Kidney epithelial cell (primary cell): Measurements from ENCODE around the gene IPCEF1. TPM values are rescaled to one million over a fixed set of nuclear protein-coding genes. Genes with fewer than 3 reads are reported as not detected.
"Not testable (repeated sequence)": the region's sequence is repeated elsewhere in the genome, so short reads cannot be mapped to it uniquely, and the experiment has no call there.

ENCODE experiments used
- DNase-seq: peaks from one replicate; pipeline ENCODE4 v3.0.0-alpha.2; 2010; ENCODE audit warnings: low read depth
- H3K27me3 ChIP-seq: 2 replicates; pipeline ENCODE4 v1.6.0; 2011; ENCODE audit warnings: low read length; ENCODE audit not compliant: control insufficient read depth, insufficient read depth
- H3K36me3 ChIP-seq: 2 replicates; pipeline ENCODE4 v1.5.1; 2011; ENCODE audit warnings: low read length; ENCODE audit not compliant: control insufficient read depth, insufficient read depth
- H3K4me3 ChIP-seq: 2 replicates; pipeline ENCODE4 v1.5.1; 2011; ENCODE audit warnings: low read depth, mild to moderate bottlenecking, control low read depth, low read length
- total RNA-seq: library from RNA; depleted of rRNA; stranded (reverse); fragments of >200 nt; gene quantifications from 2 replicates; pipeline ENCODE4 v1.2.3, GENCODE V29; 2015
- TF ChIP-seq, protein P1 (sequence below): IDR thresholded peaks from 2 replicates; pipeline ENCODE4 v1.5.1; 2011; ENCODE audit warnings: mild to moderate bottlenecking, moderate library complexity, low read length, control low read depth, inconsistent platforms; ENCODE audit not compliant: insufficient read depth, poor library complexity, severe bottlenecking

Gene IPCEF1
- total RNA-seq, 1 donor from 2014 or later = 1.0 TPM

DNA sequence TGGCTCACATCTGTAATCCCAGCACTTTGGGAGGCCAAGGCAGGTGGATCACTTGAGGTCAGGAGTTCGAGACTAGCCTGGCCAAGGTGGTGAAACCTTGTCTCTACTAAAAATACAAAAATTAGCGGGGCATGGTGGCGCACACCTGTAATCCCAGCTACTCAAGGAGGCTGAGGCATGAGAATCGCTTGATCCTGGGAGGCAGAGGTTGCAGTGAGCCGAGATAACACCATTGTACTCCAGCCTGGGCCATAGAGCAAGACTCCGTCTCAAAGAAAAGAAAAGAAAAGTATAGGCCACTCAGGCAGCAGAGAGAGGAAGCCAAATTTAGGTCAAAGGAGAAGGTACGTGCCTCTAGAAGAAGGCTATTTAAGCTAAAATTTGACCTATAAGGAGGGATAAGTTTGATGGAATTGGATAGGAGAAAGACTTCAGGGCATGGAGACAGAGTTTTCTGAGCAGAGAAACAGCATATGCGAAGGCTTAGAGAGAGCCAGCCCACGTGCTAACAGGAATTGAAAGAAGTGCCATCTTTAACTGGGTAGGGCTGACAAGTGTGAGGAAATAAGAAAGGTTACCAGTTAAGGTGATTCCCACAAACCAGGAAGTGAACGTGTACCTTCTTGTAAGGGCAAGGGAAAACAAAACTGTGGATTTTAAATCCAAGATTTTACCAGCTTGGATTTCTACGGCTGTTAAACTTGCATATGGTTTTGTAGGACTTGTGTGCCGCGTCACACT lies 113.8 kb downstream of the IPCEF1 start:
- Histone ChIP-seq H3K27me3 (no peaks in the 10 kb centered on the region), H3K36me3 (no peaks in the 10 kb centered on the region), H3K4me3 (no peak overlapping the region)
- TF ChIP-seq, protein P1, sequence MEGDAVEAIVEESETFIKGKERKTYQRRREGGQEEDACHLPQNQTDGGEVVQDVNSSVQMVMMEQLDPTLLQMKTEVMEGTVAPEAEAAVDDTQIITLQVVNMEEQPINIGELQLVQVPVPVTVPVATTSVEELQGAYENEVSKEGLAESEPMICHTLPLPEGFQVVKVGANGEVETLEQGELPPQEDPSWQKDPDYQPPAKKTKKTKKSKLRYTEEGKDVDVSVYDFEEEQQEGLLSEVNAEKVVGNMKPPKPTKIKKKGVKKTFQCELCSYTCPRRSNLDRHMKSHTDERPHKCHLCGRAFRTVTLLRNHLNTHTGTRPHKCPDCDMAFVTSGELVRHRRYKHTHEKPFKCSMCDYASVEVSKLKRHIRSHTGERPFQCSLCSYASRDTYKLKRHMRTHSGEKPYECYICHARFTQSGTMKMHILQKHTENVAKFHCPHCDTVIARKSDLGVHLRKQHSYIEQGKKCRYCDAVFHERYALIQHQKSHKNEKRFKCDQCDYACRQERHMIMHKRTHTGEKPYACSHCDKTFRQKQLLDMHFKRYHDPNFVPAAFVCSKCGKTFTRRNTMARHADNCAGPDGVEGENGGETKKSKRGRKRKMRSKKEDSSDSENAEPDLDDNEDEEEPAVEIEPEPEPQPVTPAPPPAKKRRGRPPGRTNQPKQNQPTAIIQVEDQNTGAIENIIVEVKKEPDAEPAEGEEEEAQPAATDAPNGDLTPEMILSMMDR = no peak
- DNase-seq = no peak

DNA sequence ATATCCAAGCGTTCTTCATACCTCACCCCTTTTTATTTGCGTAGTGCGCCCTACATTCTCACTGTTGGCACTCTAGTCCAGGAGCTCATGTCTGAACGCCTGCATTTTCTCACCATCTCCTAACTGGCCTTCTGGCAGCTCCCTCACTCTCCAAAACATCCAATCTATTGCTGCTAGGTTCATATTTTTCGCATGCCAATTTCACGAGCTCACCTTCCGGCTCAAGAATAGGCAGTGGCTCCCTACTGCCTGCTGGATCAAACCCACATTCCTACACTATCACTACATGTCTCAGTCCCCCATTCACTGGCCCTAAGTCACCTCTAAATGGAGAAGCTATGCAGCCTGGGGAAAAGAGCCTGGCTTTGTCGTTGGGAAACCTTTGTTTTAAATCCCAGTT lies 115.0 kb downstream of the IPCEF1 start:
- no peak for DNase-seq
- H3K27me3 ChIP-seq = no peaks in the 10 kb centered on the region
- TF ChIP-seq, protein P1 = no peak
- no peak overlapping the region for H3K4me3 ChIP-seq
- H3K36me3 ChIP-seq = no peaks in the 10 kb centered on the region

DNA sequence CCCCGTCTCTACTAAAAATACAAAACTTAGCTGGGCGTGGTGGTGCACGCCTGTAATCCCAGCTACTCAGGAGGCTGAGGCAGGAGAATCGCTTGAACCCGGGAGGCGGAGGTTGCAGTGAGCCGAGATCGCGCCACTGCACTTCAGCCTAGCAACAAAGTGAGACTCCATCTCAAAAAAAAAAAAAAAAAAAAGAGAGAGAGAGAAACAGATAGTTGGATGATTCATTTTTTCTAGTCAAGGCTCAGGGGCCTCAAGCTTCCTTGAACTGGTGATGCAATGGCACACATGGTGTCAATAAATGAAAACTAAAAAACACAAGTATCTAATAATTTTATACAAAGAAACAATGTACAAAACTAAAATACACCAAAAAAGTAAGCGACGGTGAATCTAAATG lies 115.5 kb downstream of the IPCEF1 start:
- not testable (repeated sequence) for H3K27me3 ChIP-seq, H3K36me3 ChIP-seq, H3K4me3 ChIP-seq, DNase-seq

DNA sequence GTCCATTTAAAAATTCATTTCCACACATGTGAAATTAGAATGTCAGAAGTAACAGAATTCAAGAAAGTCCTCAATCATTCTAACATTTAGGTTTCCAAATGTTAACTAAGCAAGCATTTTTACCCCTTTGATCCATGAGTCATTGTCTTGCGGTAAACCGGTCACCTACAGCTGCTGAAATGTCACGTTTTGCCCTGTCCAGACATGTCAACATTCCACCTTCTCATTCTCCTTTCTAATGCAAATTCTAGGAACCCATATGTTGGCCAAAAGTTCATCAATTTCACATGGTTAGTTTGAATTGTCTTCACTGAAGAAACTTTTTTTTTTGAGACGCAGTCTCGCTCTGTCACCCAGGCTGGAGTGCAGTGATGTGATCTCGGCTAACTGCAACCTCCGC lies 117.2 kb downstream of the IPCEF1 start:
- TF ChIP-seq, protein P1 = no peak
- no peaks in the 10 kb centered on the region for H3K36me3 ChIP-seq
- DNase-seq = no peak
- H3K4me3 ChIP-seq = no peak overlapping the region
- no peaks in the 10 kb centered on the region for H3K27me3 ChIP-seq

DNA sequence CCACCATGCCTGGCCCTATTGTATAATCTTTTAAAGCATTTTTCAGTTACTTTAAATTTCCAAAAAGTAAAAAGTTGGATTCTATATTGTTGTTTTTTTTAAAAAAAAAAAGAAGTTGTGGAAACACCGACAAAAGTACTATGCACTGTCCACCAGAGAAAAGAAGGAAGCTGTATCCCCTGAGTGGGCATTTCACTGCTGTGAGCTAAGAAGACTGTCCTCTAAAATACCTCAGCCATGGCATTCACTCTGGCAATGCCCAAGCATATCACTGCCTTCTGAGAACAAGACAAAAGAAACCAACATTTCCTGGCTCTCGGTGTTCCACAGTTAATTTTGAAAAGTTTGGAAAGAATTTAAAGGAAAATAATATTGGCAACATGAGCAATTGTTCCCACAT lies 117.8 kb downstream of the IPCEF1 start:
- TF ChIP-seq, protein P1 = no peak
- DNase-seq = no peak
- Histone ChIP-seq H3K27me3 (no peaks in the 10 kb centered on the region), H3K4me3 (no peak overlapping the region), H3K36me3 (no peaks in the 10 kb centered on the region)

DNA sequence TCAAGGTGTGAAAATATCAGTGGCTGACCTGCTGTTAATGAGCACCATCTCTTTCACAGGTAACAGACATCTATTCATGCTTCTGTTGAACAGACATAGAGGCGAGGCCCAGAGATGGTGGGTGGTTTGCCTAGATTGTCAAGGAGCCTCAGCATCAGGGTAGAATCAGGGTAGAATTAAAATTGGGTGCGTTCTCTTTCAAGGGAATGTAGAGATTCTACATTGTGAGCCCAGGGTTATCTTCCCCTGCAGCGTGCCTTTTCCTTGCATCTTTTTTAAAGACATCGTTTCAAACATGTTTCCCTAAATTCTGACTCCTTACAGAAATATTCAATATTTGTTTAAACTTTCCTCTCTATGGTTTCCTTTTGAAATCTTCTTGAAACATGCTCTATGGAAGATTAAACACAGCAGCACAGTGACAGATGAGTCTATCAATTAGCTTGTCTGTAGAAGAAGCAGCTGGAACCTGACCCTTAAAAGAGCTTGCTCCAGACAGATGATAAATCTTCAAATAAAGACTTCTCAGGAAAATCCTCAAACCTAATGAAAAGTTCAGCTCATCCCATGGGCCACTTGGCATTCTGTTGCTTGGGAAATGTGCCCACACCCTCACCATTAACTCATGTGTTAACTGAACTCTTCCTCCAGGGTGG lies 119.8 kb downstream of the IPCEF1 start:
- H3K4me3 ChIP-seq = no peak overlapping the region
- no peaks in the 10 kb centered on the region for H3K36me3 ChIP-seq
- no peaks in the 10 kb centered on the region for H3K27me3 ChIP-seq
- DNase-seq = no peak
- TF ChIP-seq, protein P1 = no peak
